ENCODE measurements around the gene FAM184B.
"Not testable (repeated sequence)": the region's sequence is repeated elsewhere in the genome, so short reads cannot be mapped to it uniquely, and the experiment has no call there.

FAM184B gene

DNA sequence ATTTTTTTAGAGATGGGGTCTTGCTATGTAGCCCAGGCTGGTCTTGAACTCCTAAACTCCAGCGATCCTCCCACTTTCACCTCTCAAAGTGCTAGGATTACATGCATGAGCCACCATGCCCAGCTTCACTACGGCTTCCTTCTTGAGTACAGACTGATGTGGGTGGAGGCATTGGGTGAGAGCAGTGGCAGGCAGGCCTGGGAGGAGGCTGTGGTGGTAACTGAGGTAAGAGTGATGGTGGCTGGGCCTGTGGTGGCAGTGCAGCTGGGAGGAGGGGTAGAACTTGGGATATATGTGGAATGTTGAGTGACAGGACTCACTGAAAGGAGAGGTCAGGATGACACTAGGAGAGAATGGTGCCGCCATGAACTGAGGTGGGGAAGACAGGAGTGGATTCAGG, 86.1 kb downstream of the FAM184B start:
- DNase-seq (ENCODE audit: low read depth, low spot score) = no peak
- TF ChIP-seq EZH2 (IDR thresholded peaks at IDR 0.05) = no peak
- no peak for TF ChIP-seq POLR2AphosphoS5 (IDR thresholded peaks at IDR 0.05; ENCODE audit: borderline replicate concordance, low read depth, low read length)
- TF ChIP-seq FOXP2 (optimal IDR thresholded peaks at IDR 0.05; ENCODE audit: control extremely low read depth, extremely low read length, insufficient read depth) = no peak
- Histone ChIP-seq H3K9me3 (ENCODE audit: low read depth, low read length) (no peaks in the 10 kb centered on the region), H3K36me3 (ENCODE audit: insufficient read depth, low read length) (no peaks in the 10 kb centered on the region), H3K27ac (no peak overlapping the region), H3K4me3 (no peak overlapping the region), H3K9ac (ENCODE audit: insufficient read length) (no peak overlapping the region)

- no peaks in the 10 kb centered on the region for H3K36me3 ChIP-seq (ENCODE audit: insufficient read depth, low read length)
- H3K27ac ChIP-seq = no peak overlapping the region
- H3K9me3 ChIP-seq (ENCODE audit: low read depth, low read length) = no peaks in the 10 kb centered on the region
- no peak for DNase-seq (ENCODE audit: low read depth, low spot score)
- no peak overlapping the region for H3K9ac ChIP-seq (ENCODE audit: insufficient read length)
- H3K4me3 ChIP-seq = no peak overlapping the region
- TF ChIP-seq EZH2 (IDR thresholded peaks at IDR 0.05) (no peak), POLR2AphosphoS5 (IDR thresholded peaks at IDR 0.05; ENCODE audit: borderline replicate concordance, low read depth, low read length) (no peak), FOXP2 (optimal IDR thresholded peaks at IDR 0.05; ENCODE audit: control extremely low read depth, extremely low read length, insufficient read depth) (no peak)
Measured at GRCh38 chr4:17694552-17694951, 86.9 kb downstream of the FAM184B start.

GRCh38 chr4:17690898-17691297, 90.5 kb downstream of the FAM184B start:
- no peak overlapping the region for H3K4me3 ChIP-seq
- H3K9ac ChIP-seq (ENCODE audit: insufficient read length) = no peak overlapping the region
- DNase-seq (ENCODE audit: low read depth, low spot score) = no peak
- no peak overlapping the region for H3K27ac ChIP-seq
- no peaks in the 10 kb centered on the region for H3K9me3 ChIP-seq (ENCODE audit: low read depth, low read length)
- no peak for TF ChIP-seq FOXP2 (optimal IDR thresholded peaks at IDR 0.05; ENCODE audit: control extremely low read depth, extremely low read length, insufficient read depth)
- TF ChIP-seq POLR2AphosphoS5 (IDR thresholded peaks at IDR 0.05; ENCODE audit: borderline replicate concordance, low read depth, low read length) = no peak
- no peak for TF ChIP-seq EZH2 (IDR thresholded peaks at IDR 0.05)
- no peaks in the 10 kb centered on the region for H3K36me3 ChIP-seq (ENCODE audit: insufficient read depth, low read length)

DNA sequence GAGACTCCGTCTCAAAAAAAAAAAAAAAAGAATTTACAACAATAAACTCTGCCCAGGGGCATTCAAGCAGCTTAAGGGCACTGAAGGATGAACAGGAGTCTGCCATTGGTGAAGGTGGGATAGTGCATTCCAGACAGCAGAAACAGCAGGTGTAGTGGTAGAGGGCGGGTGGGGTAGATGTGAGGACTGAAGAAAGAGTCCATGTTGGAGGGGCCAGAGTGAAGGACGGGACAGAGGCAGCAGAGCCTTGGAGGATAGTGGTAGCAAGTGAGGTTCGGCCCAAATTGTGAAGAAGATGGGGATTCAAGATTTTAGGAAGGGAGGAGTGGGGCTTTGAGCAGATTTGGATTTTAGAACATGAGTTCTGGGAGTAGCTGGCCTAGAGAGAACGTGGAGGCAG, 91.3 kb downstream of the FAM184B start:
- Histone ChIP-seq H3K4me3 (no peak overlapping the region), H3K9me3 (ENCODE audit: low read depth, low read length) (no peaks in the 10 kb centered on the region), H3K27ac (no peak overlapping the region), H3K36me3 (ENCODE audit: insufficient read depth, low read length) (no peaks in the 10 kb centered on the region), H3K9ac (ENCODE audit: insufficient read length) (no peak overlapping the region)
- no peak for TF ChIP-seq FOXP2 (optimal IDR thresholded peaks at IDR 0.05; ENCODE audit: control extremely low read depth, extremely low read length, insufficient read depth)
- no peak for TF ChIP-seq POLR2AphosphoS5 (IDR thresholded peaks at IDR 0.05; ENCODE audit: borderline replicate concordance, low read depth, low read length)
- TF ChIP-seq EZH2 (IDR thresholded peaks at IDR 0.05) = no peak
- DNase-seq (ENCODE audit: low read depth, low spot score) = no peak

- Histone ChIP-seq H3K27ac (no peak overlapping the region), H3K9me3 (ENCODE audit: low read depth, low read length) (no peaks in the 10 kb centered on the region), H3K9ac (ENCODE audit: insufficient read length) (no peak overlapping the region), H3K36me3 (ENCODE audit: insufficient read depth, low read length) (no peaks in the 10 kb centered on the region), H3K4me3 (no peak overlapping the region)
- TF ChIP-seq POLR2AphosphoS5 (IDR thresholded peaks at IDR 0.05; ENCODE audit: borderline replicate concordance, low read depth, low read length) (no peak), EZH2 (IDR thresholded peaks at IDR 0.05) (no peak), FOXP2 (optimal IDR thresholded peaks at IDR 0.05; ENCODE audit: control extremely low read depth, extremely low read length, insufficient read depth) (no peak)
- peak; percentile 10 for DNase-seq (ENCODE audit: low read depth, low spot score)
Measured at GRCh38 chr4:17688011-17688441, 93.4 kb downstream of the FAM184B start.

DNA sequence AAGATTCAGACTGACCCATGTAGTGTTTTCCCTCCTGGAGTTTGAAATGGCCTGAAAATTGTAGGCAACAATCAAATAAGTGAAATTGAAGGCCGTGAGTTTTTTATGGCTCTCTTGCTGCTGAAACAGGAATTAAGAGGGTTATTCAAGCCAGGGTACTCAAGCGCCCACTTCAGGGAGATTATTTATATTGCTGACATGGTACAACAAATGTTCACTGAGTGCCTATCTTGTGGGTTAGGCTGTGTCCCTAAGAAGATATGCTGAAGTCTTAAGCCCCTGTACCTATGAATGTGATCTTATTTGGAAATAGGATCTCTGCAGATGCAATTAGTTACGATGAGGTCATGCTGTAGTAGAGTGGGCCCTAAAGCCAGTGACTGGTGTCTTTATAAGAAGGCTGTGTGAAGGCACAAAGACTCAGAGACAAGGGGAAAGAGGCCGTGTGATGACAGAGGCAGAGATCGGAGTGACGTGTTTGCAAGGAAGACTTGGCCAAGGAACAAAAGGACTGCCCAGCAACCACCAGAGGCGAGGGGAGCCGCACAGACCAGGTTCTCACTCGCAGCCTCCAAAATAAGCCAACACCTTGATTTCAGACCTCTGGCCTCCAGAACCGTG, 94.1 kb downstream of the FAM184B start:
- TF ChIP-seq EZH2 (IDR thresholded peaks at IDR 0.05) (no peak), FOXP2 (optimal IDR thresholded peaks at IDR 0.05; ENCODE audit: control extremely low read depth, extremely low read length, insufficient read depth) (no peak), POLR2AphosphoS5 (IDR thresholded peaks at IDR 0.05; ENCODE audit: borderline replicate concordance, low read depth, low read length) (no peak)
- DNase-seq (ENCODE audit: low read depth, low spot score) = no peak
- H3K36me3 ChIP-seq (ENCODE audit: insufficient read depth, low read length) = no peaks in the 10 kb centered on the region
- H3K9ac ChIP-seq (ENCODE audit: insufficient read length) = no peak overlapping the region
- H3K9me3 ChIP-seq (ENCODE audit: low read depth, low read length) = no peaks in the 10 kb centered on the region
- no peak overlapping the region for H3K27ac ChIP-seq
- H3K4me3 ChIP-seq = no peak overlapping the region

DNA sequence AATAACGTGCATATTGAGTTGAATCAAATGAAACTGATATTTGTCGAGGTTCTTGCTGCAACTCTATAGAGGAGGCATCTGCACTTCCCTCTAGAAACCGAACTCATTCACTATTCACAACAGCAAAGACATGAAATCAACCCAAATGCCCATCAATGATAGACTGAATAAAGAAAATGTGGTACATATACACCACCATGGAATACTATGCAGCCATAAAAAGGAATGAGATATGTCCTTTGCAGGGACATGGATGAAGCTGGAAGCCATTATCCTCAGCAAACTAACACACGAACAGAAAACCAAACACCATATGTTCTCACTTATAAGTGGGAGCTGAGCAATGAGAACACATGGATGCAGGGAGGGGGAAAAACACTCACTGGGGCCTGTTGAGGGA, 96.8 kb downstream of the FAM184B start:
- not testable (repeated sequence) for H3K9me3 ChIP-seq (ENCODE audit: low read depth, low read length); H3K36me3 ChIP-seq (ENCODE audit: insufficient read depth, low read length); DNase-seq (ENCODE audit: low read depth, low spot score); H3K9ac ChIP-seq (ENCODE audit: insufficient read length); H3K27ac ChIP-seq; H3K4me3 ChIP-seq

GRCh38 chr4:17682222-17682566, 99.2 kb downstream of the FAM184B start:
- TF ChIP-seq FOXP2 (optimal IDR thresholded peaks at IDR 0.05; ENCODE audit: control extremely low read depth, extremely low read length, insufficient read depth) (no peak), EZH2 (IDR thresholded peaks at IDR 0.05) (no peak), POLR2AphosphoS5 (IDR thresholded peaks at IDR 0.05; ENCODE audit: borderline replicate concordance, low read depth, low read length) (no peak)
- H3K9ac ChIP-seq (ENCODE audit: insufficient read length) = no peak overlapping the region
- H3K27ac ChIP-seq = no peak overlapping the region
- H3K9me3 ChIP-seq (ENCODE audit: low read depth, low read length) = no peaks in the 10 kb centered on the region
- no peak for DNase-seq (ENCODE audit: low read depth, low spot score)
- no peak overlapping the region for H3K4me3 ChIP-seq
- no peaks in the 10 kb centered on the region for H3K36me3 ChIP-seq (ENCODE audit: insufficient read depth, low read length)

Measured in SK-N-MC (cell line).